Stromal cell of bone marrow (primary cell): ENCODE data around the gene SMARCD2.
"Not testable (repeated sequence)": the region's sequence is repeated elsewhere in the genome, so short reads cannot be mapped to it uniquely, and the experiment has no call there.

Experiments
- DNase-seq: peaks from one replicate; pipeline ENCODE4 v3.0.0-alpha.2; 2012; ENCODE audit warnings: low read depth

Gene SMARCD2

DNA sequence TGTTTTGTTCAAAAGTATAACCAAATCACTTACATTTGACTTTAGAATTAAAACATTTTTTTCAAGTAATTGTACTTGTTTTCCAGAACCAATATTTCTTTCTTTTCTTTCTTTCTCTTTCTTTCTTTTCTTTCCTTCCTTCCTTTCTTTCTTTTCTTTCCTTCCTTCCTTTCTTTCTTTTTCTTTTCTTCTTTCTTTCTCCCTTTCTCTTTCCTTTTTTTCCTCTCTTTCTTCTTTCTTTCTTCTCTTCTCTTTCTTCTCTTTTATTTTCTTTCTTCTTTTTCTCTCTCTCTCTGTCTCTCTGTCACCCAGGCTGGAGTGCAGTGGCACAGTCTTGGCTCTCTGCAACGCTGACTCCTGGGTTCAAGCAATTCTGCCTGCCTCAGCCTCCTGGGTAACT is 41.7 kb downstream of the SMARCD2 start:
- no peak for DNase-seq

DNA sequence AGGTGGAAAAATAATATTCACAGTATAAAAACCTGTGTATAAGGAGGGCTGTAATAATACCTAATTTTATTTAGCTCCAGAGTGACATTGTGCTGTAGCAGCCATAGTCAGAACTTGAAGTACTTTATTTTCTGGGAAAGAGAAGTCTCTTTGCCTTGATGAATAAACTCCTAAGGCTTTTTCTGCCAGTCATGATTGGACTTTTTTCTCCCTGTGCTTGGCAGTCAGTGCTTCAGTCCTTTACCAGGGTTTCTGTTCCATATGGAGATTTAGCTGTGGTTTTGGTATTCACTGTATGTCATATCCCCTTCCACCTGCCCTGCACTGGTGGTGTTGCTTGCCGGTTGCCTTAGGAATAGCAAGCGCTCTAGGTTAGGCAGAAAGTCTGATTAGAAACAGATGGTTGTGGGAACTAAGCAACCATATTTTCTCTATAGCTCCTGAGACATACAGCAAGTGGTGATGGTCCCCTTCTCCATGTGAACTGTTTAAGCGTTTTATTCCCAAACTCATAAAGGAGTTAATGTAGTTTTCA is 43.8 kb downstream of the SMARCD2 start:
- no peak for DNase-seq

DNA sequence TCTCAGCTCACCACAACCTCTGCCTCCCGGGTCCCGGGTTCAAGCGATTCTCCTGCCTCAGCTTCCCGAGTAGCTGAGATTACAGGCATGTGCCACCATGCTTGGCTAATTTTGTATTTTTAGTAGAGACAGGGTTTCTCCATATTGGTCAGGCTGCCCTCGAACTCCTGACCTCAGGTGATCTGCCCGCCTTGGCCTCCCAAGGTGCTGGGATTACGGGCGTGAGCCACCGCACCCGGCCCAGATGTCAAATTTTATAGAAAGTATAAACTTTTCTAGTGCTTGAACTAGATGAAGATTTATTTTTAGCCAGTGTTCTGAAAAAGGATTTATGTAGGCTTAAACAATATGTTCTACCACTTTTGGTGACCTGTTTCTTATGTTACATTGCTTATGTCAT is 46.1 kb downstream of the SMARCD2 start:
- not testable (repeated sequence) for DNase-seq

DNA sequence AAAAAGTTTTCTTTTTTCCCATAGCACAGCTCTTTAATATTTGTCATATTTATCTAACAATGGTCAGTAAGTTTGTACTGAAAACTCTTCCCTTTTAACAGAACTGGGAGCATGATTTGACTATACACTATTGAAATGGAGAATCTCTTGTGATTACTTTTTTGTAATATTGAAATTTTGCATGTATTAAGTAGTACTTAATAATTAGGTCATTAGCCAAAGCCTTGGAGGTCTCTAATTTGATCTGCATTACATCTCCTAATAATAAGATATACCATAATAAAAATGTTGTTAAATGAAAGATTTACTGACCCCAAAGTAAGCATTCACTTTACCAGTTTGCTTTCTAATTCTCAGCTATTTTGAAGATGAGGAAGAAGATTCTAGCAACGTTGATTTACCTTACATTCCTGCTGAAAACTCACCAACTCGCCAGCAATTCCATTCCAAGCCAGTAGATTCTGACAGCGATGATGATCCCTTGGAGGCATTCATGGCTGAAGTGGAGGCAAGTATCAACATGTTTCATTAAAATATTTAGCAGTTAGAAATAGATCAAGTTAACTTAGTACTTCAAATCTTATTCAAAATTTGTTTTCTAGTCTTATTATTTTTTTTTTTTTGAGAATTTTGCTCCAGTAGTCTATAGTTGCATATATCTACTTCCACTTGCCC is 50.3 kb downstream of the SMARCD2 start:
- no peak for DNase-seq

DNA sequence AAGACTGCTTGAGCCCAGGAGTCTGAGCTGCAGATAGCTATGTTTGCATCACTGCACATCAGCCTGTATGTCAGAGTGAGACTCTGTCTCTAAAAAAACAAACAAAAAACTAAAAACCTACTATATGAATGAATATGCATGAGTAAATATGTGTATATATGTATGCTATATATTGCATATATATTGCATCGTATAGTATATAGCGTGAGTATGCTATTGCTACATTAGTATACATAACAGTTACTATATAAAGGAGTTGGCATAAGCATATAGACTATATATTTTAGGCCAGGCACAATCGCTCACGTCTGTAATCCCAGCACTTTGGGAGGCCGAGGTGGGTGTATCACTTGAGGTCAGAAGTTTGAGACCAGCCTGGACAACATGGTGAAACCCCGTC is 52.4 kb downstream of the SMARCD2 start:
- DNase-seq: no peak

DNA sequence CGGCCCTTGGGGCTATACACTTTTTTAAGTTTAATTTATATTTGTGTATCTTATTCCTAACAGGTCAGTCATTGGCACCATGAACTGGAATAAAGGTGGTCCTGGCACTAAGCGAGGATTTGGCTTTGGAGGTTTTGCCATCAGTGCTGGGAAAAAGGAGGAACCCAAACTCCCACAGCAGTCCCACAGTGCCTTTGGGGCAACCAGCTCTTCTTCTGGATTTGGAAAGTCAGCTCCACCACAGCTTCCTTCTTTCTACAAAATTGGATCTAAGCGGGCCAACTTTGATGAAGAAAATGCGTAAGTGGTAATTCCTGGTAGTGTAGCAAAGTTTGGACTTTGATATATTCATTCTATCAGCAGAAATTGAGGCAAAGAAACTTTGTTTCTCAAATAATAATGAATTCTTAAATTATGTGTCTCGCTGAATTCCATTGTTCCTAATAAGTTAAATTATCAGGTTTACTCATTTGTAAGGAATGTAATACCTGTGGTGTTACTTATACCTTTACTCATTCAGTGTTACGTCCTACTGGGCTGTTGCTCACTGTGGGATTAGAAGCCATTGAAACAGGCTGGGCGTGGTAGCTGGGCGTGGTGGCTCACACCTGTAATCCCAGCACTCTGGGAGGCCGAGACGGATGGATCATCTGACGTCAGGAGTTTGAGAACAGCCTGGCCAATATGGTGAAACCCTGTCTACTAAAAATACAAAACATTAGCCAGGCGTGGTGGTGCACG is 55.3 kb downstream of the SMARCD2 start:
- no peak for DNase-seq

DNA sequence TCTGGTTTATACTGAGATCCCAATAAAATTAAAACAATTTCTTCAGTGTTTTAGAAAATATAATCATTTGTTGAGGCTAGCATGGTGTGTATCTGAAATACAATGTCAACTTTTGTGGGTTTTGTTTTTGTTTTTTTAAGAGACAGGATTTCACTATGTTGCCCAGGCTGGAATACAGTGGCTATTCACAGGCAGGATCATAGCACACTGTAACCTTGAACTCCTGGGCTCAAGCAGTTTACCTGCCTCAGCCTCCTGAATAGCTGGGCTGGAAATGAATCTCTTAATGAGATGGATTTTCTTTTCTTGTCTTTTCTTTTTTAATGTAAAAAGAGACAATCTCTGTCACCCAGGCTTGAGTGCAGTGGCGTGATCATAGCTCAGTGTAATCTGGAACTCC is 56.4 kb downstream of the SMARCD2 start:
- no peak for DNase-seq

DNA sequence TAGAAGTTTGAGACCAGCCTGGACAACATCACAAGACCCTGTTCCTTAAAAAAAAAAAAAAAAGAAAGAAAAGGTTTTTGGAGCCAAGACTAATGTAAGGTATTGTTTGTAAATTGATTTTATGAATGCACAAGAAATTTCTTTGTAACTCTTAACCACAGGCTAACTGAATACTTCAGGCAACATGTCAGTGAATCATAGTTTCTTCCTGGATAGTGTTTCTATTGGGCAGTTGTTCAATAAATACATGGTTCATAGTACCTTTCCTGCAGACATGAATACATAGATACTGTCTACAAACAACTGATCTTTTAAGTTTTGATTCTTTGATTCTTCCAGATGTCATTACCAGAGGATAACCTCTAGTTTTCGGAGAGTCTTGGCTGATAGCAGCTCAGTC is 56.9 kb downstream of the SMARCD2 start:
- DNase-seq: peak; percentile 22

DNA sequence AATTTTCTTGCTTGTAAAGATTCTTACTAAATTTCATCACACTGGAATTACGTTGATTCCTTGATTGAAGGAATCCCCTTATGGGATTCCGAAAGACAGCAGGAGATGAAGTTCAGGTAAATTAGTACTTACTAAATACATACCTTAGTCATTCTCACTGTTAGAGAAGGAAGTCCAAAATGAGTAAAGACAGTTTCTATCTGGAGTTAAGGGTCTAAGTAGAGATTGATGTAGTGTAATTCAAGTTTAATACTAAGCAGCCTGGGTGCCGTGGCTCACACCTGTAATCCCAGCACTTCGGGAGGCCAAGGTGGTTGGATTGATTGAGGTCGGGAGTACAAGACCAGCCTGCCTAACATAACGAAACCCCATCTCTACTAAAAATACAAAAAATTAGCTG is 59.0 kb downstream of the SMARCD2 start:
- no peak for DNase-seq
